ENCODE measurements around the gene GP1BB. TPM values are rescaled to one million over a fixed set of nuclear protein-coding genes. Genes with fewer than 3 reads are reported as not detected.
A peak's percentile ranks its signal among the peaks of the same experiment; 100 is the strongest.

Gene GP1BB
- total RNA-seq, 1 donor from 2014 or later: not detected

- DNase-seq (no peak), ATAC-seq (no peak)
- intact Hi-C loops (cut with micrococcal nuclease): no loop called here
Measured at GRCh38 chr22:19749876-19750275, 26.5 kb downstream of the GP1BB start.

- intact Hi-C loops (cut with micrococcal nuclease): no loop called here
- DNase-seq (no peak), ATAC-seq (no peak)
Measured at GRCh38 chr22:19750507-19751490, 27.5 kb downstream of the GP1BB start.

DNA sequence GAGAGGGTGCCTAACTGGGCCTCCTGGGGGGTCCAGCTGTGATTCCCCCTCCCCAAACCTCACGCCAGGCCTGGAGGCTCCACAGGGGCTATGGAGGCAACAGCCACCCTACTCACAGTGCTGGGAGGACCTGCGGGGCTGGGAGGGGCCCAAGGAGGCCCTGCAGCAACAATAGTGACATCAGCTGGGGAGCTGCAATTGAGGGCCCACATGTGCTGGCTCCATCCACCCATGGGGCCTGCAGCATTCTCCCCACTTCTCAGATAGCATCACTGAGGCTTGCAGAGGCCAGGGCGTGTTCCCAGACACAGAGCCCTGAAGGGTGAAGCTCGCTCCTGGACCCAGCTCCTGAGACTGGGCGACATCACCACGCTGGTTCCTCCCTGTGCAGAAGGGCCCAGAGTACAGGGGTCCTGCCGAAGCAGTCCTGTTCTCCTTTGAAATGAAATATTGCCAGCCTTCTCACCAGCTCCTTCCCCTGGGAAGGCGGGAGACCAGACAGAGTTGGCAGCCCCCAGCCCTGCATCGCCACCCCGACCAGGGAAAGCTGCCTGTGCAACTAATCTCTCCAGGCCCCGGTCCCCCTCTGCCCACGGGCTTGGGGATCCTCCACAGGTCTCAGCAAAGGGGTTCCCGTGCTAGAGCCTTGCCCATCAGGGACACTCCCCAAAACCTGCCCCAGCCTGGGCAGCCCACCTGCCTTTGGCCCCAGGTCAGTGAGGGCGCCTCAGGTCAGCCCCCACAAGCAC lies 28.3 kb downstream of the GP1BB start:
- no peak for DNase-seq
- intact Hi-C loops (cut with micrococcal nuclease): no loop called here
- no peak for ATAC-seq

DNA sequence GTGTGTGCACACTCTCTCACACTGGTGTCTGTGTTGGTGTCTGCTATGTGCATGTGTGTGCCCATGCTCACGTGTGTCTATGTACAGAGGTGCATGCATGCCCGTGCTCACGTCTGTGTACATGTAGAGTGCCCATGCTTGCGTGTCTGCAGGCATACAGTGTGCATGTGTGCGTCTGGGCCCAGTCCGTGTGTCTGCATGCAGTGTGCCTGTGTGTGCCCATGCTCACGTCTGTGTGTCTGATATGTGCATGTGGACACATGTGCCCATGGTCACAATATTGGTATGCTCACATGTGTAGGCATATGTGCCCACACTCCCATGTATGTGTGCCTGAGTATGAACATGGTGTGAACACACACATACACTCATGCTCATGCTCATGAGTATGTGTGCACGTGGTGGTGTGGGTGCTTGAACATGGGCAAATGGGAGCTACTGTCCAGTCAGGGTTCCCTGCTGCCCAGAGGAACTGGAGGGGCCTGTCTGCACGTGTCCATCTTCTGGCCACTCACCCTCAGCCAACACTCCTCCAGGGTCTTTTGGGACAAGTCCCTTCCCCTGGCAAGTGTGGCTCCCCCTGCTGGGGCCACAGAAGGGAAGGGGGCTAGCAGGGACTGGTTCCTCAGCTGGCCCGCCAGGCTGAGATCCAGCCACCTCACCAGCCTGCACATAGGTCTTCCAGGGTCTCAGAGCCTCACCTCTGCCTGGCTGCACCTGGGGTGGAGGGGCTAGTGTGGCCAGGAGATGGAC lies 29.9 kb downstream of the GP1BB start:
- DNase-seq (no peak), ATAC-seq (no peak)
- intact Hi-C loops (cut with micrococcal nuclease): no loop called here

DNA sequence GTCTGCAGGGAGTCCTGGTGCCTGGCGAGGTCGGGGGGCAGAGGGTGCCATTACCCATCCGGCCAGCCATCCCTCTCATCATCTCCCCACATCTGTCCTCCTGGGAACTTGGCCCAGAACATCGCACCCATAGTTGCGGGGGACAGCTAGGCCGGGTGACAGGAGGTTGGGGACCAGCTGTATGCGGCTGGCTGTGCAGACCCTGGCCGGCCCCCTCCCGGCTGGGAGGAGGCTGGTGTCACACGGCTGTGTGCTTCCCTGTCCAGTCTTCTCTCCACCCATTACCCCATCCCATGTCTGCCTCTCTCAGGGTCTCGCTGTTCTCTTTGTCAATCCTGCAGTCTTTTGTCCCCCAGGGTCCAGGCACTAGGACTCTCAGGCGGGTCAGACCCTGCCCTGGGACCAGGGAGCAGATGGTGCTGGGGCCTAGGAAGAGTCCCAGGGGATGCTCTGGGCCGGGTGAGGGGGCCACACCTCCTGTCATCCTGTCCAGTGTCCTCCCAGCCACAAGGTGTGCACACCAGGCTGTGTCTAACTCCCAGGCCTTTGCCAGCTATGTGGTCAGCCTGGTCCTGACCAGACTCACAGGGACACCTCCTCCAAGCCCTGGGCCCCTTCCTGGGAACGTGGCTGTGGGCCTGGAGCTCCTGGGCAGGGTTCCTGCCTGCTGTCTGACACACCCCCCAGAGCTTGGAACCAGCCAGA lies 30.8 kb downstream of the GP1BB start:
- ATAC-seq (no peak), DNase-seq (no peak)
- intact Hi-C loops (cut with micrococcal nuclease): no loop called here

DNA sequence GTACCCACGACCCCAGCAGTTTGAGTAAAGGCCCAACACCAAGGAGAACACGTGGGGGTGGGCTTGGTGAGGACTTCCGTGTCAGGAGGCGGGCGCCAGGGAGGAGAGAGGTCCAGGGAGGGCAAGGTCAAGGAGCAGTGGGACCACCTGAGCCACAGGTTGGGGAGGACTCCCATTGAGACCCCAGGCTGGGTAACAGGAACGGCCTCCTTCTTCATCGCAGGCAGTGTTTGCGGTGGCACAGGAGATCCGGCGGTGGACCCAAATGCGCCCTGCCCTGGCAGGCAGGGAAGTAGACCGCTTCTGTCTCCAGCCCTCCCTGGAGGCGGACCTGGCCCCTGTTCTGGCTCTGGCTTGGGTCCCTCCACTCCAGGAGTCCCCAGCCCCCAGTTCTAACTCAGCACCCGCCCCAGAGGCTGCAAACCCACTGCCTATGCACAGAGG lies 31.4 kb downstream of the GP1BB start:
- DNase-seq (no peak), ATAC-seq (no peak)
- intact Hi-C loops (cut with micrococcal nuclease): no loop called here

DNA sequence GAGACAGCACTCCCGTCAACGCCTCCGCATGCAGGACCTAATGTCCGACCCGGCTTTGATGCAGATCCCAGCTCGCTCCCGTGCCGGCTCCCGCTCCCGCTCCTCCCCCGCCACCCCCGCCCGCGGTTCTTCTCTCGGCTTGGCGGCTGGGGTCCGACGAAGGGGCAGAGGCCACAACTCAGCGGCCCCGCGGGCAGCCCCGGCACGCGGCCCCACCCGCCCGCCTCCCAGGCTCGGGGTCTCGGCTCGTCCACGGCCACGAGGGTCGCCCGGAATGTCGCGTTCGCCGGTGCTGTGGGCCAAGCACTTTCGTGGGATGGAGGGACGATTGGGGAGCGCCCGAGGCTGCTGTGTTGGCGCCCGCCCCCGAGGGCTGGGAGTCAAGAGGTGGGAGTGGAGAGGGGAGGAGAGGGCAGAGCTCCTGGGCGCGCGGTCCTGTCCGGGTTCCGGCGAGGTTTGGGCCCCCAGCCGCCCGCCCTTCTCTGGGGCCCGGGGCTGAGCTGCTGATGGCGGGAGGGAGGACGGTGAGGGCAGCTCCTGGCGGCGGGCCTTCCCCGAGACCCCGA lies 31.9 kb downstream of the GP1BB start:
- intact Hi-C loops (cut with micrococcal nuclease): no loop called here
- DNase-seq (no peak), ATAC-seq (no peak)

- ATAC-seq (no peak), DNase-seq (no peak)
- intact Hi-C loops (cut with micrococcal nuclease): no loop called here
Measured at GRCh38 chr22:19755722-19756287, 32.5 kb downstream of the GP1BB start.

DNA sequence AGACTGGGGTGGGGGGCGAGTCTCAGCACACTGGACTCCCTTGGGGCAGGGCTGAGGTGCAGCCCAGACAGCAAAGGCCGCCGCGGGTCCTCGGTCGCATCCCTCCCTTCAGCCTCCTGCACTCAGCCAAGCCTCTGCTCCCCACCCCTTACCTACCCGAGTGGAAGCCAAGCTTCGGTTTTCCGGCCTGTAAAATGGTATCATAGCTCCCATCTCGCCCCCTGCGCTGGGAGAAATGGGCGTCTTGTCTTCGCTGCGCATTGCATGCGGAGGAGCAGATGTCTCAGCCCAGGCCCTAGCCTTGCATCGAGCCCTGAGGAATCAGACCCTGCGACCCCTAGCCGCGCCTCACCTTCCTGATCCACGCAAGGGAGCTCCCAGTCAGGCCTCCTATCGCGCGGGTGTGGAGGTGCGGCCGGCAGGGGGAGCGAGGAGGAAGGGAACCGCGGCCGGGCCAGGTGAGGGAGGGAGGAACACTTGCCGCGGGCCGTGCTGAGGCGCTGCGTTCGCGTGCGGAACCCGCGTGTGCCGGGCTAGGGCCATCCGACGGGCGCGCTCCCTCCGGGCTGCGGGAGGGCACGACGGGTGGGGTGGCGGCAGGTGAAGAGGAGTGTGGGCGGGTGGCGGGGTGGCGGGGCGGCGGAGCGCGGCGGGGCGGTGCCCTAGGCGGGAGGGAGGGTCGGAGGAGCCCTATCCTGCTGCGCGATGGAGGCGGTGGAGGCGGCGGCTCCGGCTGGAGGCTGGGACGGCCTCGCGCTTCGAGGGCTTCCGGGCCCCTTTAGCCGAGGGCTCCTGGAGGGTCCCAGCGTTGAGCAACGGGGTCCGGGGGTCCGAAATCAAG lies 33.2 kb downstream of the GP1BB start:
- intact Hi-C loops (cut with micrococcal nuclease): no loop called here
- peak; percentile 71 for DNase-seq
- ATAC-seq: peak; percentile 74

- peak; percentile 13 for ATAC-seq
- DNase-seq: no peak
- intact Hi-C loops (cut with micrococcal nuclease): no loop called here
Measured at GRCh38 chr22:19757140-19757984, 34.0 kb downstream of the GP1BB start.

DNA sequence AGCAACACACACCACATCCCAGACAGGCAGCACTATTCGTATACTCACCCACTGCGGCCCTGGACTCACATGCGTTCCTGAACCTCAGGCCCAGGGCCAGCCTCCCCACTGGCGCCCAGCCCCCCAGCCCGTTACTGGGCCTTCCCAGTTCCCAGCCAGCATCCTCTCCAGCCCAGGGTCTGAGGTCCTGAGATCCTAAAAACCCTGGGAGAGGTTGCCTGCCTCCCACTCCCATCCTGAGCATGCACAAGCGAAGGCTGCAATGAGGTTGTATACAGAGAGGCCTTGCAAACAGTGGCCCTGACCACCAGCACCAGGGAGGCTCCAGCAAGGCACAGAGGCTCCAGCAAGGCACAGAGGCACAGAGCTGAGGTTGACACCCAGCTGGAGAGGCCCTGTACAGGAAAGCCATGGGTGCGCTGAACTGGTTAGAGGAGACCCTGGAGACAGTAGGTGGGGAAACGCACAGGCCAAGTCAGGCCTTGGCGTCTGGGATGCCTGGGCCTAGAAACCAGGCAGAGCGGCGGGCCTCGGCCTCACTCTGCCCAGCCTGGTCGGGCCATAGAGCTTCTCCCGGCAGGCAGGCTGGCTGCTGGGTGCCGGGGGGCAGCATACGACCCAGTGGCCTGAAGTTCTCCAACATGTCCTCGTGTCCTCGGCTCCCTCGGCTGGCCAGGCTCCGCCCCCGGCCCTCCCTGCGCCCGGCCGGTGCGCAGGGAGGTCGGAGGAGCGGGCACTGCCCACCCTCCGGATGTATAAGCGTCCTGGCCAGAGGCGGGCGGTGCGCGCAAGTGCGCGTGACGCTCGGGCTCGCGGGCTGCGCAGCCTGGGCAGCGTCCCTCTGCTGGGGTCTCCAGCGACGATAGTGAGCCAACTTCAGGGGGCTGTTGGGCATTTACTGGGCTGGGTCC lies 34.9 kb downstream of the GP1BB start:
- DNase-seq: no peak
- ATAC-seq: no peak
- intact Hi-C loops (cut with micrococcal nuclease): no loop called here

DNA sequence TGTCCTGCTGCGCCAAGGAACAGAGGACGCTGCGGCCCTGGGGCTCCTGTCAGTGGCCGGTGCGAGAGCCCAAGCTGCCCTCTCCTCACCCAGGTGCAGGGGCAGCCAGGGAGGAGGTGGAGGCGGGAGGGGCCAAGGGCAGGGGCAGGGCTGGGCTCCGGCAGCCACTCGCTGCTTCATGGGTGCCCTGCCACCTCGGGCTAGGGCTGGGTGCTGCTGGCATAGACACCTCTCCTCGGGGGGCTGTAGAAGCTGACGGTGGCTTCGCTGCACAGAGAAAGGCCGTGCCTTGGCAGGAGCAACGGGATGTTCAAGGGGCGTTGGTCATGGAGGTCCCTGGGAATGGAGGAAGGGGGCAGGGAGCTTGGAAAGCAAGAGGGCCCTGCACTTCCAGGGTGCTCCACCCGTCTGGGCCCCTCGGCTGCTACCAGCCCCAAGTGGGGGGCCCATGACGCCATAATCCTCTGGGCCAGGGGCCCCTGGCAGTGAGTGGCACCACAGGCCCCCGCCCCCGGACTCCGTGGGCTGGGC lies 35.6 kb downstream of the GP1BB start:
- intact Hi-C loops (cut with micrococcal nuclease): no loop called here
- DNase-seq: no peak

DNA sequence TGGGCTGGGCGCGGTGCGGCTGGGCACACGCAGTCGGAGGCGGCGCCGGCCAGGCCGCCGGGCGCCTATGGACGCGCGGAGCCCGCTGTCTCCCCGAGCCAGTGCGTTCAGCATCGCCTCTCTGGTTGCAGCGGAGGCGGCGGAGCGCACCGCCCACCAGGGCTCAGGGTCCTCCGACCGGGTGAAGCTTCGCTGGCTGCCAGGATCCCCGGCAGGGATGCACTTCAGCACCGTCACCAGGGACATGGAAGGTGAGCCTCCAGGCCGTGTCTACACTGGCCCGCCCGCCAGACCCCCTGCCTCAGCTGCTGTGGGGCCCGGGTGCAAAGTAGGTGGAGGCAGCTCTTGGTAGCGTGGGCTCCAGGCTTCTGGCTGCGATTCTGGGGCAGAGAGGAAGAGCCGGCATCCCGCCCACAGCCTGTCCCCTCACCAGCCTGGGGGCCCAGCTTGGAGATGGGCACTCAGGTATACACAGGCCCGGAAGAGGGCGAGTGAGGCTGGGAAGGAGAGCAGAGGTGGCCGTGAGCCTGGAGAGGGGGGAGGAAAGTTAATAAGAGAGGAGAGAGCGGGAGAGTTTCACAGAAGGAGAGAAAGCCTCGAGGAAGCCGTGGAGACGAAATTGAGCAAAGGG lies 36.2 kb downstream of the GP1BB start:
- intact Hi-C loops (cut with micrococcal nuclease): no loop called here

More for the DNA sequence above, 35.6 kb downstream of the GP1BB start:
- ATAC-seq: no peak

DNA sequence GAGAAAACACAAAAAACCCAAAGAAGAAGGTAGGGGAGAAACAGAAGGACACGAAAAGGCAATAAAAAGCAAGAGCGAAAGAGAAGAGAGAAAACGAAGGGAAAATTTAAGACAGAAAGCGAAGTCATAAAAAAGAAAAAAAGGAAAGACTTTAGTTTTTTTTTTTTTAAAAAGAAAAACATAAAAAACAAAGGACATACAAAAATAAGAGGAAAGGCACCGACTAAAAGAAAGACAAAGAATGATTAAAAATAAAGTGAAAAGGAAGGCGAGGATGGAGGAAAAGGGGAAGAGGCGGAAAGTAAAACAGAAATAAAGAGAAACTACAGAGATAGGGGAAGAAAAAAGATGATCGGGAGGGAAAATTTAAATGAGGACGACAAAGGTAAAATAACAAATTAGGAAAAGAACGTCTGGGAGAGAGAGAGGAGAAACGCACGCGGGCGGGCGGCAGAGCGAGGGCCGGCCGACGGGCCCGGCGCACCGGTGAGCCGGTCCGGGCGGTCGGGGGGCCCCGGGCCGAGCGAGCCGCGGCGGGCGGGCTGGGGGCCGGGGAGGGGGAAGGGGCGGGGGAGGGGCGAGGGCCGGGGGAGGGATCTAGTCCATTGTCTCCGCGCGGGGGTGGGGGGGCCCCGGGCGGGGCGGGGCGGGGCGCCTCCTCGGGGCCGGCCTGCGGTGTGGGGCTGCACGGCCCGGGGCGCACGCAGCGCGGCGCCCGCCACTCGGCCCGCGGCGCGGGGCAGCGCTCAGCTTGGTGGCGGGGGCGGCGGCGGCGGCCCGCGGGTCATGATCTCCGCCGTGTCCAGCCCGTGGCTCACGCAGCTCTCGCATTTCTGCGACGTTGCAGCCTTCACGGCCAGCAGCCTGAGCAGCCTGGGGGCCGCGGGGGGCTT lies 37.0 kb downstream of the GP1BB start, which contains the start of gene TBX1:
TSS of gene TBX1 (plus strand) at position 721 of the 893 bp plus-strand sequence. CDS start at position 787, 66 bp downstream.
- intact Hi-C loops (cut with micrococcal nuclease): no loop called here
- no peak for ATAC-seq
- DNase-seq: no peak

More for the DNA sequence above, 36.2 kb downstream of the GP1BB start:
- peak; percentile 9 for ATAC-seq
- no peak for DNase-seq
